NB4 (cell line): ENCODE measurements around the gene WDR33.

Experiments
- DNase-seq: peaks from one replicate; pipeline ENCODE4 v3.0.0; 2010; ENCODE audit warnings: low read depth
- H3K4me3 ChIP-seq: one replicate; pipeline ENCODE4 v1.5.1; 2011; ENCODE audit warnings: mild to moderate bottlenecking, low read depth, low read length, moderate library complexity
- MAX ChIP-seq: IDR thresholded peaks from 2 replicates; pipeline ENCODE4 v1.6.1; 2011; ENCODE audit warnings: low read depth, low read length
- MYC ChIP-seq: IDR thresholded peaks from 2 replicates; pipeline ENCODE4 v1.6.1; 2011; ENCODE audit warnings: low read depth, low read length
- POLR2A ChIP-seq: IDR thresholded peaks from 2 replicates; pipeline ENCODE4 v1.6.1; 2011; ENCODE audit warnings: mild to moderate bottlenecking; ENCODE audit not compliant: insufficient read length; ENCODE audit errors: extremely low read depth
- TF ChIP-seq, protein P1 (sequence below): IDR thresholded peaks from one replicate; pipeline ENCODE4 v1.5.1; 2012; ENCODE audit warnings: low read depth, low read length

WDR33 gene

DNA sequence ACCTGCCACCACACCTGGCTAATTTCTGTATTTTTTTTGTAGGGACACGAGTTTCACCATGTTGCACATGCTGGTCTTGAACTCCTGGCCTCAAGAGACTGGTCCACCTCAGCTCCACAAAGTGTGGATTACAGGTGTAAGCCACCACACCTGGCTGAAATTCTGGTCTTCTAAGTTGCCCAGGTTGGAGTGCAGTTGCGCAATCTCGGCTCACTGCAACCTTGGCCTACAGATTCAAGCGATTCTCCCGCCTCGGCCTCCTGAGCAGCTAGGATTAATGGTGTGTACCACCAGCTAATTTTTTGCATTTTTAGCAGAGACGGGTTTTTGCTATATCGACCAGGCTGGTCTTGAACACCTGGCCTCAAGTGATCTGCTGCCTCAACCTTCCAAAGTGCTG is 41.4 kb upstream of the WDR33 start:
- H3K4me3 ChIP-seq = no peak overlapping the region
- no peak for DNase-seq
- TF ChIP-seq MAX (no peak), POLR2A (no peak)

DNA sequence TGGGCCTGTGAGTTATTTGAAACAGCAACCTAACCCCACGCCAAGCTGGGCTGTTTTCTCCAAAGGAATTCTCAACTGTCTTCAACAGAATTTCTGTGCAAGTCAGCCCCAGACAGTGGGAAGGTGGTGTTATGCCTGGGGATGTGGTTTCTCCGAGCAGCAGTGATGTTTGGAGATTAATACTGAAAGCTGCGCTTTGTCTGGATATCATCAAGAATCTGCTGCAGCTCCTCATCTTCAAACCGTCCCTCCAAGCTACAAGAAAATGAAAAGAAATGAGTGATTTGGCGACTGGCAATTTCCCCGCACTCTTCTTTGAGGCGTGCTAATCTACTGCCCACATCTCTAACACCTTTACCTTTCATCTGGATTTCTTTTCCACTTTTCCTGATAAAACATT is 37.0 kb upstream of the WDR33 start:
- no peak overlapping the region for H3K4me3 ChIP-seq
- DNase-seq = no peak
- no peak for TF ChIP-seq MAX
- no peak for TF ChIP-seq MYC
- TF ChIP-seq, protein P1, sequence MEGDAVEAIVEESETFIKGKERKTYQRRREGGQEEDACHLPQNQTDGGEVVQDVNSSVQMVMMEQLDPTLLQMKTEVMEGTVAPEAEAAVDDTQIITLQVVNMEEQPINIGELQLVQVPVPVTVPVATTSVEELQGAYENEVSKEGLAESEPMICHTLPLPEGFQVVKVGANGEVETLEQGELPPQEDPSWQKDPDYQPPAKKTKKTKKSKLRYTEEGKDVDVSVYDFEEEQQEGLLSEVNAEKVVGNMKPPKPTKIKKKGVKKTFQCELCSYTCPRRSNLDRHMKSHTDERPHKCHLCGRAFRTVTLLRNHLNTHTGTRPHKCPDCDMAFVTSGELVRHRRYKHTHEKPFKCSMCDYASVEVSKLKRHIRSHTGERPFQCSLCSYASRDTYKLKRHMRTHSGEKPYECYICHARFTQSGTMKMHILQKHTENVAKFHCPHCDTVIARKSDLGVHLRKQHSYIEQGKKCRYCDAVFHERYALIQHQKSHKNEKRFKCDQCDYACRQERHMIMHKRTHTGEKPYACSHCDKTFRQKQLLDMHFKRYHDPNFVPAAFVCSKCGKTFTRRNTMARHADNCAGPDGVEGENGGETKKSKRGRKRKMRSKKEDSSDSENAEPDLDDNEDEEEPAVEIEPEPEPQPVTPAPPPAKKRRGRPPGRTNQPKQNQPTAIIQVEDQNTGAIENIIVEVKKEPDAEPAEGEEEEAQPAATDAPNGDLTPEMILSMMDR = no peak
- no peak for TF ChIP-seq POLR2A

DNA sequence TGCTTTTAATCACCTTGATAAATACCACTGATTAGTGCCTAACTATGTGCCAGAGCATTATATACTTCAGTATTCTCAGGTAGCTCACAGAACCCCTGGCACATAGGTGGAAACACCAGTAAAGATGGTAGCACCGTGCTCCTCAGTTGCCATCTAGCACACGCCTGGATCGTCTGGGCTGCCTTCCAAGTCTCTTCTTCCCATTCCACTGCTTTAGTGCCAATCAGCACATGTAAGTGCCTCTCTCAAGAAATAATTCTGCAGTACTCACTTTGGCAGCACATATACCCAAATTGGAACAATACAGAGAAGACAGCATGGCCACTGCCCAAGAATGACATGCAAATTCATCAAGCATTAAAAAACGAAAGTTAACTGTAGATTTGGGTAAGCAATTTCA is 34.0 kb upstream of the WDR33 start:
- no peak for DNase-seq
- TF ChIP-seq MAX (no peak), MYC (no peak), POLR2A (no peak)
- TF ChIP-seq, protein P1 = no peak
- H3K4me3 ChIP-seq = no peak overlapping the region

GRCh38 chr2:127843677-127844076 is 32.7 kb upstream of the WDR33 start:
- DNase-seq = no peak
- TF ChIP-seq MYC = no peak
- no peak for TF ChIP-seq POLR2A
- TF ChIP-seq, protein P1 = no peak
- no peak for TF ChIP-seq MAX
- no peak overlapping the region for H3K4me3 ChIP-seq

DNA sequence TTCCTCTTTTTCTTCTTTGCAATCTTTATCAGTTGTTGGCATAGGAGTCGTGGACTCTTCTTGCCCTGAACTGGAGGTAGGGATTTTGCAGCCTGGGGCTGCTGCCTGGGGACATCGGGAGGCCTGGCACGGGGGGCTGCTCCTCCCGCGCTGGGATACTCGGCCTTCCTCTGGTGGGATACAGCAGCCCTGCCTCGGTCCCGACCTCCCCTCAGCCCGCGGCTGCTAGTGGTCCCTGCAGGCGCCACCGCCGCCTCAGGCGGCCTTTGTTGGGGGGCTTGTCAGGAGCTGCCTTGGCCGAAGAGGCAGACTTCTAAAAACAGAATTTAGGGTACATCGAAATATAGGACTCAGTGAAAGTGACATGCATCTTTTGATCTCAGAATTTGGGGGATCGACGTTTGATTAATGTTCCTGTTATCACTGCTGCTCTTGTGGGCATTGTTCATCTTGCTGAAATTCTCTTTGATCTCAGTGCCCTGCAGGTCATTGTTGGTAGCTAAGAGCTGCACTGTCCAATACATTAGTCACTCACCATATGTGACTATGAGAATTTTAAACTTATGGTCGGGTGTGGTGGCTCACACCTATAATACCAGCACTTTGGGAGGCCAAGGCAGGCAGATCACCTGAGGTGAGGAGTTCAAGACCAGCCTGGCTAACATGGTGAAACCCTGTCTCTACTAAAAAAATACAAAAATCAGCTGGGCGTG is 30.7 kb upstream of the WDR33 start:
- no peak overlapping the region for H3K4me3 ChIP-seq
- DNase-seq = no peak
- TF ChIP-seq POLR2A (no peak), MYC (no peak), MAX (no peak)
- TF ChIP-seq, protein P1 = no peak

GRCh38 chr2:127840893-127841292 is 29.9 kb upstream of the WDR33 start:
- no peak overlapping the region for H3K4me3 ChIP-seq
- no peak for DNase-seq
- TF ChIP-seq MYC = no peak
- TF ChIP-seq POLR2A = no peak
- TF ChIP-seq, protein P1 = no peak
- no peak for TF ChIP-seq MAX
